ENCODE data around the gene ATCAY. TPM values are rescaled to one million over a fixed set of nuclear protein-coding genes. Genes with fewer than 3 reads are reported as not detected.
A peak's percentile ranks its signal among the peaks of the same experiment; 100 is the strongest.

Gene ATCAY
- total and polyA plus RNA-seq, 2 of the 13 experiments (the other 11 are each of a cell fraction or from before 2014, with no cell fraction given), result not detected

GRCh38 chr19:3840804-3841203 is 39.7 kb upstream of the ATCAY start:
- no peak for FAIRE-seq
- no peak for DNase-seq (ENCODE audit: low spot score)

More at GRCh38 chr19:3840804-3841203, 39.7 kb upstream of the ATCAY start:
- BruUV-seq (replicated peaks), result no TSS peak
- H3K27ac ChIP-seq (ENCODE audit: extremely low read length, insufficient read depth, low read length), result no peak overlapping the region
- no peaks in the 10 kb centered on the region for H3K79me2 ChIP-seq (ENCODE audit: insufficient read depth, low read length)
- in situ Hi-C loops (cut with HindIII; ENCODE audit: extremely low pct_ligation_motif_present, low pct_unique_long_range_greater_than_20kb) (no loop called here), intact Hi-C loops (cut with micrococcal nuclease; ENCODE audit: unreplicated experiment) (no loop called here)
- no peak for ATAC-seq
- no peak overlapping the region for H3K4me3 ChIP-seq (replicated peaks in 1 of 3; ENCODE audit: insufficient read depth in 1 of 3, low read depth in 2 of 3, low read length in 3 of 3)
- H3K36me3 ChIP-seq (replicated peaks in 1 of 2; ENCODE audit: control insufficient read depth in 1 of 2, insufficient read depth in 2 of 2, low read length in 2 of 2), result no peaks in the 10 kb centered on the region
- no peak overlapping the region for H3K9ac ChIP-seq (ENCODE audit: insufficient read depth, low read depth, low read length)
- POLR2A ChIA-PET, result interaction anchor here (0.6 kb wide), 1 partner anchor 551 kb away, joined by 3 read pairs; no protein-coding TSS in a partner anchor
- peaks cover 1% of the 10 kb centered on the region; the same call in 1 of the 2 replicates for H3K4me1 ChIP-seq (ENCODE audit: insufficient read depth, low read length)
- TF ChIP-seq BRD4 (CRISPR knock-in tag; IDR thresholded peaks at IDR 0.05), result no peak
- no peak for TF ChIP-seq PATZ1 (CRISPR knock-in tag; IDR thresholded peaks at IDR 0.05)
- TF ChIP-seq MNT (IDR thresholded peaks at IDR 0.05), result peak; percentile 94
- no peak for TF ChIP-seq ZMYM2 (CRISPR knock-in tag; IDR thresholded peaks at IDR 0.05)
- TF ChIP-seq DDIT3 (CRISPR knock-in tag; IDR thresholded peaks at IDR 0.05), result no peak
- TF ChIP-seq NFKB2 (CRISPR knock-in tag; IDR thresholded peaks at IDR 0.05; ENCODE audit: borderline replicate concordance), result no peak
- TF ChIP-seq MXI1 (IDR thresholded peaks at IDR 0.05; ENCODE audit: borderline replicate concordance, low read depth, low read length), result no peak
- H3K9me3 ChIP-seq (ENCODE audit: low read length), result 0 out of 2 replicates have a peak, but pooled peaks cover 7% of the 10 kb centered on the region
- no peak overlapping the region for H3K4me2 ChIP-seq (ENCODE audit: low read depth, low read length)
- H2AFZ ChIP-seq (ENCODE audit: low read length), result no peak overlapping the region
- WGBS (ENCODE audit: low lambda C conversion rate), result 60% methylated on average over 10 of the region's 10 CpGs
- H4K20me1 ChIP-seq (ENCODE audit: insufficient read depth, low read length), result no peaks in the 10 kb centered on the region
- H3K27me3 ChIP-seq (ENCODE audit: control insufficient read depth in 1 of 2, insufficient read depth in 2 of 2, low read length in 2 of 2), result peaks cover 0 to 1% of the 10 kb centered on the region in 2 experiments; a peak in 3 of 5 replicates
- CTCF ChIA-PET (ENCODE audit: low intra/inter-chr PET ratio, low total read pairs), result no interaction called here
